ENCODE results near the gene RPLP1.

The RPLP1 gene

DNA sequence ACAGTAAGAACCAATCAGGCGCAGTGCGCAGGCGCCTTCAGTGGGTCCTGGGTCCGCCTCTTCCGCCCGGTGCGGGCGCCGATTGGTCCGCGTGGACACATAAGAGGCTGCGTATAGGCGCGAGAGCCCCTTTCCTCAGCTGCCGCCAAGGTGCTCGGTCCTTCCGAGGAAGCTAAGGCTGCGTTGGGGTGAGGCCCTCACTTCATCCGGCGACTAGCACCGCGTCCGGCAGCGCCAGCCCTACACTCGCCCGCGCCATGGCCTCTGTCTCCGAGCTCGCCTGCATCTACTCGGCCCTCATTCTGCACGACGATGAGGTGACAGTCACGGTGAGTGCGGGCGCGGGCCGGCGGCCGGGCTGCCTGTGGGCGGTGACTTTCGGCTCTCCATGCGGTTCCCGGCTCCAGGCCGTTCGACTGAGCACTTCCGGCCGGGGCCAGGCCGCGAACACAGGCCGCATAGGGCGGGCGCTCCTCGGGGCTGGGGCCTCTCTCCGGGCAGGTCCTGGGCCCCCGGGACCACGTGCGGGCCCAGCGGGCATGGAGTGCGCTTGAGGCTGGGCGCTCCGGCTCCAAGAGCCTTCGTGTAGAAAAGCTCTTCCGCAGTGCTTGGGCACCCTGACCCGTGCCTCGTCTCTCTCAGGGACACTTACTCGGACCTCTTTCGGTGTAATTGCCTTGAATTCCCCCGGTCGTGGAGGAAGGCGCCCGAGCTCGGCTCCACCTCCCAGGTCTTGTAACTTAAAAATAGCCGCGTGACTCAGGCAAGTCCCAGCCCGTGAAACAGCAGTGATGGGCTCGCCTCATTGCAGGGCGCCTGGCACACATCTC, at the start of gene RPLP1:
Gene RPLP1 (plus strand): TSS at position 127 of the 830 bp plus-strand sequence. CDS start 131 bp downstream, at position 258.
- H3K9ac ChIP-seq (ENCODE audit: low read length in 2 of 2), result peak within 1 kb of the TSS; percentile 86 to 93
- H3K4me1 ChIP-seq (ENCODE audit: control insufficient read depth, insufficient read depth, low read length), result peaks cover 21% of the 10 kb centered on the region
- no peaks in the 10 kb centered on the region for H3K27me3 ChIP-seq (ENCODE audit: control insufficient read depth in 1 of 2, insufficient read depth in 2 of 2, low read length in 2 of 2)
- H3K36me3 ChIP-seq (ENCODE audit: control insufficient read depth in 2 of 2, insufficient read depth in 2 of 2, low read length in 2 of 2), result peaks cover 15 to 21% of the 10 kb centered on the region in 2 donors
- H3K4me3 ChIP-seq (ENCODE audit: low read length in 2 of 2), result peak within 1 kb of the TSS; percentile 93 to 97
- peak within 1 kb of the TSS; percentile 97 for H3K27ac ChIP-seq (ENCODE audit: low read length)
- no peaks in the 10 kb centered on the region for H3K9me3 ChIP-seq (ENCODE audit: control insufficient read depth in 2 of 2, low read length in 2 of 2)

- Histone ChIP-seq H3K9me3 (ENCODE audit: control insufficient read depth in 2 of 2, low read length in 2 of 2) (no peaks in the 10 kb centered on the region), H3K27ac (ENCODE audit: low read length) (no peak overlapping the region), H3K36me3 (ENCODE audit: control insufficient read depth in 2 of 2, insufficient read depth in 2 of 2, low read length in 2 of 2) (no peaks in the 10 kb centered on the region), H3K4me1 (ENCODE audit: control insufficient read depth, insufficient read depth, low read length) (no peaks in the 10 kb centered on the region), H3K4me3 (ENCODE audit: low read length in 2 of 2) (no peak overlapping the region), H3K27me3 (ENCODE audit: control insufficient read depth in 1 of 2, insufficient read depth in 2 of 2, low read length in 2 of 2) (no peaks in the 10 kb centered on the region), H3K9ac (ENCODE audit: low read length in 2 of 2) (no peak overlapping the region)
Measured at GRCh38 chr15:69403594-69403993, 49.0 kb upstream of the RPLP1 start.

- H3K9ac ChIP-seq (ENCODE audit: low read length in 2 of 2), result no peak overlapping the region
- H3K4me1 ChIP-seq (ENCODE audit: control insufficient read depth, insufficient read depth, low read length), result no peaks in the 10 kb centered on the region
- H3K4me3 ChIP-seq (ENCODE audit: low read length in 2 of 2), result no peak overlapping the region
- H3K27me3 ChIP-seq (ENCODE audit: control insufficient read depth in 1 of 2, insufficient read depth in 2 of 2, low read length in 2 of 2), result no peaks in the 10 kb centered on the region
- H3K27ac ChIP-seq (ENCODE audit: low read length), result no peak overlapping the region
- H3K36me3 ChIP-seq (ENCODE audit: control insufficient read depth in 2 of 2, insufficient read depth in 2 of 2, low read length in 2 of 2), result no peaks in the 10 kb centered on the region
- H3K9me3 ChIP-seq (ENCODE audit: control insufficient read depth in 2 of 2, low read length in 2 of 2), result no peaks in the 10 kb centered on the region
Measured at GRCh38 chr15:69405110-69405509, 47.5 kb upstream of the RPLP1 start.

DNA sequence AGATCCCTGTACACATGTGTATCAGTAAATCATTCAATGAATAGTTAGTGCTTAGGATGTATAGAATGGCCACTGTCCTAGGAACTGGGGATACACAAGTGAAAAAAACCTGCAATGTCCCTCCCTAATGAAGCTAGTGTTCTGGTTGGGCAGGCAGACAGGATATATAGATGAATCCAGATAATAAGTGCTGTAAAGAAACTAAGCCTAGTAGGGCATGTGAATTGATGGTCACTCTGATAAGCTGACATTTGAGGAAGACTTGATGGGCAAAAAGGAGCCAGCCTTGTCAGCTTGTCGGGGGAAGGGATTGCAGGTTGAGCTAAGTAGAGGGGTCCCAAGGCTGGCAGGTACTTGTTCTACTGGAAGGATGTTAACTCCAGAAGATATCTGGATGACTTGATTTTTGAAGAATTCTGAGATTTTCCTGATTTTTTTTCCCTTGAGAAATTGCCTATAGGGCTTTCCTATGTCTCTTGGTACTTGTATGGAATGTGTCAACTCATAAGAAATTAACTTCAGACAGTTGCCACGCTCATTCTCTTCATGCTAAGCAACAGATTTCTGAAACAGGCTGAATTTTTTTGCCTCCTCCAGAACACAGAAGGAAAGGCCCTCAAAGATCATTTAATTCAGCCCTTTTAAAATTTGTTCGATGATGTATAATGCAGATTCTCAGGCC, 44.8 kb upstream of the RPLP1 start:
- H3K36me3 ChIP-seq (ENCODE audit: control insufficient read depth in 2 of 2, insufficient read depth in 2 of 2, low read length in 2 of 2), result no peaks in the 10 kb centered on the region
- H3K4me1 ChIP-seq (ENCODE audit: control insufficient read depth, insufficient read depth, low read length), result no peaks in the 10 kb centered on the region
- H3K27ac ChIP-seq (ENCODE audit: low read length), result no peak overlapping the region

GRCh38 chr15:69408841-69409240, 43.8 kb upstream of the RPLP1 start:
- Histone ChIP-seq H3K9ac (ENCODE audit: low read length in 2 of 2) (no peak overlapping the region), H3K27ac (ENCODE audit: low read length) (no peak overlapping the region)

More for the DNA sequence above, 44.8 kb upstream of the RPLP1 start:
- no peak overlapping the region for H3K4me3 ChIP-seq (ENCODE audit: low read length in 2 of 2)
- H3K27me3 ChIP-seq (ENCODE audit: control insufficient read depth in 1 of 2, insufficient read depth in 2 of 2, low read length in 2 of 2), result no peaks in the 10 kb centered on the region
- H3K9me3 ChIP-seq (ENCODE audit: control insufficient read depth in 2 of 2, low read length in 2 of 2), result no peaks in the 10 kb centered on the region
- no peak overlapping the region for H3K9ac ChIP-seq (ENCODE audit: low read length in 2 of 2)

DNA sequence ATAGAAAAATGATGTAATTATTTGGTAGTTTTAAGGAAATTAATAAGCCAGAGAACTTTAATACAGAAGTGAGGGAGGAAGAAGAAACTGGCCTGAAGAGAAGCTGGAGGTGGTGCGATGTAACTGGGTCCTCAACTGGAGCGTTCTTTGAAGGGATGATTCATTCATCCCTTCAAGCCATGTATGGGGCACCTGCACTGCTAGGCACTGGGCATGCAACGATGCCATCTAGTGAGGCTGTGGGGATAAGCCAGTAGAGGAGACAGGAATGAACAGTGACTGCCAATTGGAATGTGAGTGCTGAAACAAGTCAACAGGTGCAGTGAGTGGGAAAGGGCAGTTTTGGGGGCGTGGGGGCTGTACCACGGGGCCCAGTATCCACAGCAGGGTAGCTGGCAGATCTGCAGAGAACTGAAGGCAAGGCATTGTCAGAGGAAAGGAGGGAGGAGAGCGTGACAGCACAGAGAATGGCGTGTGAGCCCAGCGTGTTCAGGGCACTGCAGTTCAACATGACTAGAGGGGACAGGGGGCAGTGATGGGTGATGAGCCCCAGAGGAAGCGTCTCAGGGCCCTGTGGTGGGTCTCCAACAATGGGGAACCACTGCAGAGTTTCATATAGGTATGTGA, 42.3 kb upstream of the RPLP1 start:
- no peak overlapping the region for H3K27ac ChIP-seq (ENCODE audit: low read length)
- no peaks in the 10 kb centered on the region for H3K27me3 ChIP-seq (ENCODE audit: control insufficient read depth in 1 of 2, insufficient read depth in 2 of 2, low read length in 2 of 2)
- H3K9me3 ChIP-seq (ENCODE audit: control insufficient read depth in 2 of 2, low read length in 2 of 2), result no peaks in the 10 kb centered on the region
- H3K36me3 ChIP-seq (ENCODE audit: control insufficient read depth in 2 of 2, insufficient read depth in 2 of 2, low read length in 2 of 2), result no peaks in the 10 kb centered on the region
- H3K4me3 ChIP-seq (ENCODE audit: low read length in 2 of 2), result no peak overlapping the region
- peaks cover 11% of the 10 kb centered on the region for H3K4me1 ChIP-seq (ENCODE audit: control insufficient read depth, insufficient read depth, low read length)
- H3K9ac ChIP-seq (ENCODE audit: low read length in 2 of 2), result no peak overlapping the region

More at GRCh38 chr15:69408841-69409240, 43.8 kb upstream of the RPLP1 start:
- Histone ChIP-seq H3K4me3 (ENCODE audit: low read length in 2 of 2) (no peak overlapping the region), H3K4me1 (ENCODE audit: control insufficient read depth, insufficient read depth, low read length) (peaks cover 5% of the 10 kb centered on the region), H3K36me3 (ENCODE audit: control insufficient read depth in 2 of 2, insufficient read depth in 2 of 2, low read length in 2 of 2) (no peaks in the 10 kb centered on the region), H3K9me3 (ENCODE audit: control insufficient read depth in 2 of 2, low read length in 2 of 2) (no peaks in the 10 kb centered on the region), H3K27me3 (ENCODE audit: control insufficient read depth in 1 of 2, insufficient read depth in 2 of 2, low read length in 2 of 2) (no peaks in the 10 kb centered on the region)

- Histone ChIP-seq H3K36me3 (ENCODE audit: control insufficient read depth in 2 of 2, insufficient read depth in 2 of 2, low read length in 2 of 2) (no peaks in the 10 kb centered on the region), H3K9me3 (ENCODE audit: control insufficient read depth in 2 of 2, low read length in 2 of 2) (no peaks in the 10 kb centered on the region), H3K27ac (ENCODE audit: low read length) (no peak overlapping the region), H3K4me1 (ENCODE audit: control insufficient read depth, insufficient read depth, low read length) (peaks cover 11% of the 10 kb centered on the region), H3K9ac (ENCODE audit: low read length in 2 of 2) (no peak overlapping the region), H3K27me3 (ENCODE audit: control insufficient read depth in 1 of 2, insufficient read depth in 2 of 2, low read length in 2 of 2) (no peaks in the 10 kb centered on the region), H3K4me3 (ENCODE audit: low read length in 2 of 2) (no peak overlapping the region)
Measured at GRCh38 chr15:69412274-69412673, 40.3 kb upstream of the RPLP1 start.

- H3K4me3 ChIP-seq (ENCODE audit: low read length in 2 of 2), result no peak overlapping the region
Measured at GRCh38 chr15:69412701-69413100, 39.9 kb upstream of the RPLP1 start.

DNA sequence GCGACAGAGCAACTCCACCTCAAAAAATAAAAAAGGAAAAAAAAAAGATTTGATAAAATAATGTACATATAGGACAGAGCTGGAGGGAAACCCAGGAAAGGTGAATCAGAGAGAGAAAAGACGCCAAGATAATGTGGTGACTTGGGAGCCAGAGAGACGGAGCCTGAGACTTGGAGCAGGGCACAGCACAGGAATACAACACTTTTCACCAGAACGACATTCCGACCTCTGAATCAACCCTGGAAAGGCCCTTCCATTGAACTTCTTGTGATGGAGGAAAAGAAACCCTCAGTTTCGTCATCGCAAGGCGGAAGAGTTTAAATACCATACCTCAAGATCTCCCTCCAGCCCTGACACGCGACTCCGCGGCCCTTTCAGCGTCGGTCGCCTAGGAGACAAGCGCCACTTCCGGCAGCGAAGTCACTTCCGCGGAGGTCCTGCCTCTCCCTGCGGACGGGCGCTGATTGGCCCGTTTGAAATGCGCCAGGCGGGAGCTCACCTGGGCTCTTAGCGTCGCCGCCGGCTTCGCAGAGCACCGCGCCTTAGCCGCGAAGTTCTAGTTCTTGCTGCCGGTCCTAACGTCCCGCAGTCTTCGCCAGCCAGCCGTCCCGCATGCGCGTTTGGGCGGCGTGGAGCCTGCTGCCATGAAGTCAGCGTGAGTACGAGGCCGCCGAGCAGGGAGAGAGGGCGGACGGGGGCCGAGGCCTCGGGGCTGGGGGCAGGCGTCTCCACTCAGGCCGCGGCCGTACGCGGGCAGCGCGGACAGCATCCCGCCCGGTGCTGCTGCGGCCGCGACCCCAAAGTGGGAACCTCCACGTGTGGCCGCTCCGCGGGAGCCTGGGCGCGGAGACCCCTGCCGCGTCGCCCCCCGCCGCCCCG, 38.6 kb upstream of the RPLP1 start, which contains the start of gene KIF23:
Gene KIF23 (plus strand): TSS at position 528 of the 879 bp plus-strand sequence. CDS start 117 bp downstream, at position 645.
- no peaks in the 10 kb centered on the region for H3K27me3 ChIP-seq (ENCODE audit: control insufficient read depth in 1 of 2, insufficient read depth in 2 of 2, low read length in 2 of 2)
- H3K9ac ChIP-seq (ENCODE audit: low read length in 2 of 2), result peak within 1 kb of the TSS; percentile 51 to 55
- H3K4me3 ChIP-seq (ENCODE audit: low read length in 2 of 2), result peak within 1 kb of the TSS; percentile 87 to 93
- peaks cover 11% of the 10 kb centered on the region for H3K4me1 ChIP-seq (ENCODE audit: control insufficient read depth, insufficient read depth, low read length)
- H3K36me3 ChIP-seq (ENCODE audit: control insufficient read depth in 2 of 2, insufficient read depth in 2 of 2, low read length in 2 of 2), result no peaks in the 10 kb centered on the region
- H3K9me3 ChIP-seq (ENCODE audit: control insufficient read depth in 2 of 2, low read length in 2 of 2), result no peaks in the 10 kb centered on the region
- peak within 1 kb of the TSS; percentile 2 for H3K27ac ChIP-seq (ENCODE audit: low read length)

More at GRCh38 chr15:69412701-69413100, 39.9 kb upstream of the RPLP1 start:
- Histone ChIP-seq H3K36me3 (ENCODE audit: control insufficient read depth in 2 of 2, insufficient read depth in 2 of 2, low read length in 2 of 2) (no peaks in the 10 kb centered on the region), H3K9me3 (ENCODE audit: control insufficient read depth in 2 of 2, low read length in 2 of 2) (no peaks in the 10 kb centered on the region), H3K4me1 (ENCODE audit: control insufficient read depth, insufficient read depth, low read length) (peaks cover 11% of the 10 kb centered on the region), H3K27me3 (ENCODE audit: control insufficient read depth in 1 of 2, insufficient read depth in 2 of 2, low read length in 2 of 2) (no peaks in the 10 kb centered on the region), H3K9ac (ENCODE audit: low read length in 2 of 2) (no peak overlapping the region), H3K27ac (ENCODE audit: low read length) (no peak overlapping the region)

GRCh38 chr15:69414701-69415167, 37.9 kb upstream of the RPLP1 start:
- H3K27me3 ChIP-seq (ENCODE audit: control insufficient read depth in 1 of 2, insufficient read depth in 2 of 2, low read length in 2 of 2), result no peaks in the 10 kb centered on the region
- H3K4me1 ChIP-seq (ENCODE audit: control insufficient read depth, insufficient read depth, low read length), result peaks cover 11% of the 10 kb centered on the region
- H3K27ac ChIP-seq (ENCODE audit: low read length), result peak overlapping the region; percentile 2
- peak overlapping the region; percentile 21 to 55 for H3K9ac ChIP-seq (ENCODE audit: low read length in 2 of 2)
- H3K9me3 ChIP-seq (ENCODE audit: control insufficient read depth in 2 of 2, low read length in 2 of 2), result no peaks in the 10 kb centered on the region
- H3K36me3 ChIP-seq (ENCODE audit: control insufficient read depth in 2 of 2, insufficient read depth in 2 of 2, low read length in 2 of 2), result no peaks in the 10 kb centered on the region
- peak overlapping the region; percentile 87 to 93 for H3K4me3 ChIP-seq (ENCODE audit: low read length in 2 of 2)

Data from stomach smooth muscle (tissue), 2 donors.